ENCODE data around the gene INPP1. TPM values are rescaled to one million over a fixed set of nuclear protein-coding genes. Genes with fewer than 3 reads are reported as not detected.

The INPP1 gene
- total RNA-seq, 1 experiment from 2014 or later, result 2.3 TPM

DNA sequence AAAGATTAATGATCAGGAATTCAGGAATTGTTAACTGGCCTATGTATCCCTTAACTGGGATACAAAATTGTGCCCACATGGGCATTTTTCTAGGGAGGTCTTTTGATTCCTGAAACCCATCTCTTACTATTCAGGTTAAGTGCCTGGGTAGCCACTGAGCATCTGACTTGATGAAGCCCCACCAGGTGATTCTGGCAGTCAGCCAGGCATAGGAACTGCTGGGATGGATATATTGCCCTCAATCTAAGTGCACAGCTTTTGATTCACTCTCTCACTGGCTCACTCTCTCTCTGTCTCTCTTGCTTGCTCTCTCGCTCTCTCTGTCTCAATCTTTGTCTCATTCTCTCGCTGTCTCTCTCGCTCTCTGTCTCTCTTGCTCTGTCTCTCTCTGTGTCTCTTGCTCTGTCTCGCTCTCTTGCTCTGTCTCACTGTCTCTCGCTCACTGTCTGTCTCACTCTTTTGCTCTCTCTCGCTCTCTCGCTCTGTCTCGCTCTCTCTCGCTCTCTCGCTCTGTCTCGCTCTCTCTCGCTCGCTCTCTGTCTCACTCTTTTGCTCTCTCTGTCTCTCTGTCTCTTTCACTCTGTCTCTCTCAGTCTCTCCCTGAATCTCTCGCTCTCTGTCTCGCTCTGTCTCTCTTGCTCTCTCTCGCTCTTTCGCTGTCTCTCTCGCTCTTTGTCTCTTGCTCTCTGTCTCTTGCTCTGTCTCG lies 22.3 kb downstream of the INPP1 start:
- no peaks in the 10 kb centered on the region for H3K27me3 Mint-ChIP-seq (ENCODE audit: low read depth)
- H3K36me3 Mint-ChIP-seq, result no peaks in the 10 kb centered on the region
- DNase-seq (ENCODE audit: low spot score) (no peak), ATAC-seq (no peak)
- POLR2A ChIA-PET, result no interaction called here
- no peaks in the 10 kb centered on the region for H3K4me1 Mint-ChIP-seq
- TF ChIP-seq GTF2I (CRISPR knock-in tag; conservative IDR thresholded peaks at IDR 0.05), result no peak
- TF ChIP-seq, protein P1, sequence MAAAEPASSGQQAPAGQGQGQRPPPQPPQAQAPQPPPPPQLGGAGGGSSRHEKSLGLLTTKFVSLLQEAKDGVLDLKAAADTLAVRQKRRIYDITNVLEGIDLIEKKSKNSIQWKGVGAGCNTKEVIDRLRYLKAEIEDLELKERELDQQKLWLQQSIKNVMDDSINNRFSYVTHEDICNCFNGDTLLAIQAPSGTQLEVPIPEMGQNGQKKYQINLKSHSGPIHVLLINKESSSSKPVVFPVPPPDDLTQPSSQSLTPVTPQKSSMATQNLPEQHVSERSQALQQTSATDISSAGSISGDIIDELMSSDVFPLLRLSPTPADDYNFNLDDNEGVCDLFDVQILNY (CRISPR knock-in tag; IDR thresholded peaks at IDR 0.05), result no peak
- TF ChIP-seq NR1H2 (CRISPR knock-in tag; IDR thresholded peaks at IDR 0.05), result no peak
- TF ChIP-seq, protein P2, sequence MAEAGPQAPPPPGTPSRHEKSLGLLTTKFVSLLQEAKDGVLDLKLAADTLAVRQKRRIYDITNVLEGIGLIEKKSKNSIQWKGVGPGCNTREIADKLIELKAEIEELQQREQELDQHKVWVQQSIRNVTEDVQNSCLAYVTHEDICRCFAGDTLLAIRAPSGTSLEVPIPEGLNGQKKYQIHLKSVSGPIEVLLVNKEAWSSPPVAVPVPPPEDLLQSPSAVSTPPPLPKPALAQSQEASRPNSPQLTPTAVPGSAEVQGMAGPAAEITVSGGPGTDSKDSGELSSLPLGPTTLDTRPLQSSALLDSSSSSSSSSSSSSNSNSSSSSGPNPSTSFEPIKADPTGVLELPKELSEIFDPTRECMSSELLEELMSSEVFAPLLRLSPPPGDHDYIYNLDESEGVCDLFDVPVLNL (CRISPR knock-in tag; IDR thresholded peaks at IDR 0.05; ENCODE audit: borderline replicate concordance, low read depth), result no peak
- TF ChIP-seq ZNF423 (CRISPR knock-in tag; IDR thresholded peaks at IDR 0.05), result no peak
- no peak for TF ChIP-seq NFE2L1 (CRISPR knock-in tag; IDR thresholded peaks at IDR 0.05)
- TF ChIP-seq JAZF1 (CRISPR knock-in tag; IDR thresholded peaks at IDR 0.05), result no peak
- TF ChIP-seq GRHL2 (CRISPR knock-in tag; IDR thresholded peaks at IDR 0.05; ENCODE audit: insufficient replicate concordance, severe bottlenecking), result no peak
- no peak for TF ChIP-seq NFATC4 (CRISPR knock-in tag; IDR thresholded peaks at IDR 0.05)
- no peak for TF ChIP-seq MYBL2 (CRISPR knock-in tag; IDR thresholded peaks at IDR 0.05)
- TF ChIP-seq HMGA2 (CRISPR knock-in tag; IDR thresholded peaks at IDR 0.05), result no peak
- TF ChIP-seq, protein P3, sequence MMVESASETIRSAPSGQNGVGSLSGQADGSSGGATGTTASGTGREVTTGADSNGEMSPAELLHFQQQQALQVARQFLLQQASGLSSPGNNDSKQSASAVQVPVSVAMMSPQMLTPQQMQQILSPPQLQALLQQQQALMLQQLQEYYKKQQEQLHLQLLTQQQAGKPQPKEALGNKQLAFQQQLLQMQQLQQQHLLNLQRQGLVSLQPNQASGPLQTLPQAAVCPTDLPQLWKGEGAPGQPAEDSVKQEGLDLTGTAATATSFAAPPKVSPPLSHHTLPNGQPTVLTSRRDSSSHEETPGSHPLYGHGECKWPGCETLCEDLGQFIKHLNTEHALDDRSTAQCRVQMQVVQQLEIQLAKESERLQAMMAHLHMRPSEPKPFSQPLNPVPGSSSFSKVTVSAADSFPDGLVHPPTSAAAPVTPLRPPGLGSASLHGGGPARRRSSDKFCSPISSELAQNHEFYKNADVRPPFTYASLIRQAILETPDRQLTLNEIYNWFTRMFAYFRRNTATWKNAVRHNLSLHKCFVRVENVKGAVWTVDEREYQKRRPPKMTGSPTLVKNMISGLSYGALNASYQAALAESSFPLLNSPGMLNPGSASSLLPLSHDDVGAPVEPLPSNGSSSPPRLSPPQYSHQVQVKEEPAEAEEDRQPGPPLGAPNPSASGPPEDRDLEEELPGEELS (CRISPR knock-in tag; IDR thresholded peaks at IDR 0.05), result no peak
- no peak for TF ChIP-seq TP53 (CRISPR knock-in tag; IDR thresholded peaks at IDR 0.05)
- TF ChIP-seq ZNF219 (CRISPR knock-in tag; IDR thresholded peaks at IDR 0.05; ENCODE audit: borderline replicate concordance), result no peak
- TF ChIP-seq ELF4 (CRISPR knock-in tag; IDR thresholded peaks at IDR 0.05; ENCODE audit: low read depth), result no peak
- no peak for TF ChIP-seq IRF2 (CRISPR knock-in tag; IDR thresholded peaks at IDR 0.05; ENCODE audit: borderline replicate concordance, low read depth)
- TF ChIP-seq, protein P4, sequence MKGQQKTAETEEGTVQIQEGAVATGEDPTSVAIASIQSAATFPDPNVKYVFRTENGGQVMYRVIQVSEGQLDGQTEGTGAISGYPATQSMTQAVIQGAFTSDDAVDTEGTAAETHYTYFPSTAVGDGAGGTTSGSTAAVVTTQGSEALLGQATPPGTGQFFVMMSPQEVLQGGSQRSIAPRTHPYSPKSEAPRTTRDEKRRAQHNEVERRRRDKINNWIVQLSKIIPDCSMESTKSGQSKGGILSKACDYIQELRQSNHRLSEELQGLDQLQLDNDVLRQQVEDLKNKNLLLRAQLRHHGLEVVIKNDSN (CRISPR knock-in tag; IDR thresholded peaks at IDR 0.05), result no peak
- no peak overlapping the region for H3K4me3 Mint-ChIP-seq
- CTCF ChIA-PET, result no interaction called here
- no peak overlapping the region for H3K27ac Mint-ChIP-seq
- no peaks in the 10 kb centered on the region for H3K9me3 Mint-ChIP-seq

DNA sequence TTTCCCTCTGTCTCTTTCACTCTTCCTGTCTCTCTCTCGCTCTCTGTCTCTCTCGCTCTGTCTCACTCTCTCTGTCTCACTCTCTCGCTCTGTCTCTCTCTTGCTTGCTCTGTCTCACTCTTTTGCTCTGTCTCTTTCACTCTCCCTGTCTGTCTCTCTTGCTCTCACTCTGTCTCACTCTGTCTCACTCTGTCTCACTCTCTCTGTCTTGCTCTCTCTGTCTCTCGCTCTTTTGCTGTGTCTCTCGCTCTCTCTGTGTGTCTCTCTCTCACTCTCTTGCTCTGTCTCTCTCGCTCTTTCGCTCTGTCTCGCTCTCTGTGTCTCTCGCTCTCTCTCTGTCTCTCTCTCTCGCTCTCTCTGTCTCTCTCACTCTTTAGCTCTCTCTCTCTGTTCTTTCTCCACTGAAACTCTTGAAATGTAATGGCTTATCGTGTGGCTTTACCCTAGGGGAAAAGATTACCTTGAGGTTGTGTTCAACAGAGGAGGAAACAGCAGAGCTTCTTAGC lies 22.9 kb downstream of the INPP1 start:
- Mint-ChIP-seq H3K9me3 (no peaks in the 10 kb centered on the region), H3K4me1 (no peaks in the 10 kb centered on the region)

More for the DNA sequence above, 22.9 kb downstream of the INPP1 start:
- ATAC-seq (no peak), DNase-seq (ENCODE audit: low spot score) (no peak)
- no peaks in the 10 kb centered on the region for H3K27me3 Mint-ChIP-seq (ENCODE audit: low read depth)
- no peaks in the 10 kb centered on the region for H3K36me3 Mint-ChIP-seq
- TF ChIP-seq, protein P4 (CRISPR knock-in tag; IDR thresholded peaks at IDR 0.05), result no peak
- TF ChIP-seq NFE2L1 (CRISPR knock-in tag; IDR thresholded peaks at IDR 0.05), result no peak
- ChIA-PET POLR2A (no interaction called here), CTCF (no interaction called here)
- no peak overlapping the region for H3K27ac Mint-ChIP-seq
- H3K4me3 Mint-ChIP-seq, result no peak overlapping the region

Data from WTC11 (cell line).